HL-60/S4 treated with phorbol 12-myristate 13-acetate at 8.2 ng/mL for 4 days and 3 days (cell line): ENCODE data around the gene CCT5.

Experiments
- in situ Hi-C: fragments of 300-500 bp; cut with MboI; formaldehyde crosslinking; loops from 2 replicates; pipeline ENCODE4 v1.15.0; 2022; ENCODE audit warnings: low sequenced_read_pairs

Gene CCT5

GRCh38 chr5:10249948-10250805 lies at the start of gene CCT5:
Gene CCT5 (plus strand): TSS chr5:10250280. CDS start chr5:10250341, 61 bp downstream.
- in situ Hi-C loops = no loop called here

- in situ Hi-C loops = no loop called here
Observed at GRCh38 chr5:10201223-10201868, 48.7 kb upstream of the CCT5 start.

- in situ Hi-C loops = no loop called here
Observed at GRCh38 chr5:10202089-10202910, 47.8 kb upstream of the CCT5 start.

DNA sequence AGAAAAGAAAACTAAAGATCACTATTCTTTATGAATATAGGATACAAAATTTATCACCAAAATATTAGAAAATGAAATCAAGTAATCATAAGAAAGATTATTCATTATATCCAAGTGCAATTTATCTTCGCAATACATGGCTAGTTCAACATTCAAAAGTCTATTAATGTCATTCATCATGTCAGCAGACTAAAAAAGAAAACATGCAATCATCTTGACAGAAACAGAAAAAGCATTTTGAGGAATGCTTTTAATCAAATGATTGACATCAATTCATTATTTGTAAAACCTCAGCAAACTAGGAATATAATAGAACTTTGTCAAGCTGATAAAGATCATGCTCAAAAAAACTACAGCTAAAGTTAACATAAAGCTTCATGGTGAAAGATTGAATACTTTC lies 41.1 kb upstream of the CCT5 start:
- in situ Hi-C loops = no loop called here

DNA sequence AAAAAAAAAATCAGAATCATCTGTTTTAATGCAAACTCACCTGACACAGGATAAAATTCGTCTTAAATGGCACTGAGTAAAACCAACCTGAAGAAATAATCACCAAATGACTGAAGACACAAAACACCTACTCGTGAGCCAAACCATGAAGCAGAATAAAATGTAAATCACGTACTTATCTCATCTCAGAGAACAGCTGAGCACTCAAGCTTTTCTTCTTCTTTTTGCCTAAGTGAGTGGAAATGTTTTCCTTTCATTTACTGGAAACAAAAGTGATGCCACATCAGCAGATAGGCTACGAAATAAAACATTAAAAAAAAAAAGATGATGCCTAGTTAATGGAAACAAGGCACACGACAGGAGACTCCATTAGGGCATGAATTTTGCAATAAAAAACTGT lies 36.8 kb upstream of the CCT5 start:
- in situ Hi-C loops = no loop called here

GRCh38 chr5:10214041-10214440 lies 36.0 kb upstream of the CCT5 start:
- in situ Hi-C loops = no loop called here

DNA sequence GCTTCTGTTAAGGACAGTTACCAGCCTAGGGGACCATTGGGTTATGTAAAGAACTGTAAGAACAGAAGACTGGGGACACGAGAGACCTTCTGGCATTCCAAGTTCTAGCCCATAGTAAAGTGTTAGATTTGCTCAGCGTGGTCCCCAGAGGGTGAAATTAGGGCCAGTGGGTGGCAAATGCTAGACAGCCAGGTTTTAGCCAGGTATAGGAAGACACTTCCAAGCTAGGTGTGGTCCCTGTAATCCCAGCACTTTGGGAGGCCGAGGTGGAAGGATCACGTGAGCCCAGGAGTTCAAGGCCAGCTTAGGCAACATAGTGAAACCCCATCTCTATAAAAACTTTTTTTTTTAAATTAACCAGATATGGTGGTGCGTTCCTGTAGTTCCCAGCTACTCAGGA lies 34.7 kb upstream of the CCT5 start:
- in situ Hi-C loops = no loop called here

DNA sequence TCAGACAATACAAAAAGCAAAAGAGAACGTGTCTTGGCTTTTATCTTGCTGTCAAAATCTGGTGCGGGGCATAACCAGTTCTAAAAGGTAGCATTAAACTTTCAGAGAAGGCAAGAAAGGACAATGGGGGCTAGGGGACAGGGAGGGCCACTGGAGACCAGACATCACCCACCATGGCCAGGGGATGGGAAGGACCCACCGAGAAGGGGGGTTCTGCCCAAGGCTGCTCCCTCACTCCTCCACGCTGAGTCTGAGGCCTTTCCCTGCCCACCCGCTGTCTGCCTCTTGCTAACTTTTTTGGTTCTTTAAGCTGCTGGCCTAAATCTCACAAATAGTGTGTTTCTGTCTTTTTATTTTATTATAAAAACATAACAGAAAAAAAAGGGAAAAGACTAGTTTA lies 34.0 kb upstream of the CCT5 start:
- in situ Hi-C loops = no loop called here

DNA sequence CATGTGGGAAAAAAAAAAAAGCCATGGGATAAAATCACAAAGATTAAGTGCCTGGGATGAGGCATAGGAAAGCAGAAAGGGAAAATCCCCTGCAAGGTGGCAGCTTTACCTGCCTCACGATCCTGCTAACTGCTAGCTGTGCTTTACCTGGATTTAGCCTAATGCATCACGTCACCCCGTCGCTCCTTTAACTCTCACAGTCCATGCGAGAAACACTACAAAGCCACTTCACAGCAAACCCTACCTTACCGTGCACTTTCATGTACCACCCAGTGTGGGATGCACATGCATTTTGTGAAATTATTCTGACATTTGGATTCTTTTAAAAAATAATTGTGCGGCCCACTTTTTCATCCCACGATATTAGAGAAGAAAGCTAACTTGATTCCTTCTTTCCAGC lies 31.4 kb upstream of the CCT5 start:
- in situ Hi-C loops = no loop called here

DNA sequence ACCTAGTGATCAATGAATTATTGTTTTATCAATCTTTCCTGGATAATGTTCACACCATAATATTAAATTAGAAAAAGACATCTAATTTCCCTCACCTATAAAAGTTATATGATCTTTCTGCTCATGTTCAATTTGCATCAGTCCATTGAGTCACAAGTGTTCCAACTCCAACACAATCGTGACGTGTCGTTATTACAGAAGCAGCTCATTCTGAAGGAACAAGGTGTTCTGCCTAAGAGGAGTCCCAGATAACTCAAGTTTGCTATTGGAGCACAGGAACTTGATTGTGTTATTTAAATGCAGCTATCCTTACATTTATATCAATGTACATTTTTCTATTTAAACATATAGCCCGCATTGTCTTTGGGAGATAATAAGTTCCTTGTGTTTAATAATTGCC lies 31.0 kb upstream of the CCT5 start:
- in situ Hi-C loops = no loop called here

- in situ Hi-C loops = no loop called here
Observed at GRCh38 chr5:10220248-10220647, 29.8 kb upstream of the CCT5 start.

GRCh38 chr5:10222326-10222725 lies 27.8 kb upstream of the CCT5 start:
- in situ Hi-C loops = no loop called here

GRCh38 chr5:10227379-10227778 lies 22.7 kb upstream of the CCT5 start:
- in situ Hi-C loops = no loop called here

- in situ Hi-C loops = no loop called here
Observed at GRCh38 chr5:10228288-10228687, 21.8 kb upstream of the CCT5 start.

DNA sequence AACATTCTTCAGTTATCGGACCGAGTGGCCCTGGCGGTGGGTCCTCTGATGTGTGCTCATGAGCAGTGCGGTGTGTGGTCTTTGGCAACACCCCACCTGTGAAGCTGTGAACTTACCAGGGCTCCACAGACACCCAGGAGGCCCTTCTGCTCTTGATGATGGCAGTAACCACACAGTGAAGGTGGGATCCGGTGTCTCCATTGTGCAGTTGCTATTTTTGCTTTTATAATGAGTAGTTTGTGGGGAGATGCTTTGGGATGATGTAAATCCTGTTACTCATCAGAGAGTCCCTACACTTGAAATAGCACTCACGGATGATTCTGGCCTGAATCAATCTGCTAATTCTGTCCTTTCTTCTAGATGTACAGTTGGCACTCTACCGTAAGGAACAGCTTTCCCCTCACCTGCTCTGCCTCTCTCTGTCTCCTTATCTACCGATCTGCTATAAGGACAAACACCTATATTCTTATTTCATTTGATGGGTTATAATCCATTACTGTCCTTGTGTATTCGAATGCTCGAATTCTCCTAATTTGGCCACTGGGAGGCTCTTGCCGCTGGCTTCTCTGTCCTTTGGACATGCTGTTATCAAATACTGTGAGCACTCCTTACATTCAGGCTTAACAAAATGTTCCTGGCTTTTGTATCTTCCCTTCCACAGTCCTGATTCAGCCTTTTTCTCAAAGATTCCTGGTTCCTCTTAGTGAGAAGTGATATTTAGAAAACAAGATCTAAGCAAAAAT lies 20.6 kb upstream of the CCT5 start:
- in situ Hi-C loops = no loop called here

DNA sequence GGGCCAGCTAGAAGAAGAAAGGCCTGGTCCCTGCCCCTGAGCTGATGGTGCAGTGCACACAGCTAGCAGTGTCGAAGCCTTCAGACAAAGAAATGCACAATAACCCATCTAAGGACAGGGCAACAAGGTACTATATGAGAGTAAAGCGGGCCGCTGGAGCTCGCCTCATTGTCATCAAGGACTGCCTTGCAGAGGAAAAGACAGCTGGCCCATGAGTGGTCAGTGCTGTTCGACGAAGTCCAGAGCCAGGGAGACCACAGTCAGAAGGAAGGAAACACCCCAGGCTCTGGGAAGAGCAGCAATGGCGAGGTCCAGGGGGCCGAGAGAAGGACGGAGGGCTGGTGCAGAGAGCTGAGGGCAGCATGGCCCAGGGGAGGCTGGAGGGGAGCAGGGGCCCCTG lies 17.7 kb upstream of the CCT5 start:
- in situ Hi-C loops = no loop called here

DNA sequence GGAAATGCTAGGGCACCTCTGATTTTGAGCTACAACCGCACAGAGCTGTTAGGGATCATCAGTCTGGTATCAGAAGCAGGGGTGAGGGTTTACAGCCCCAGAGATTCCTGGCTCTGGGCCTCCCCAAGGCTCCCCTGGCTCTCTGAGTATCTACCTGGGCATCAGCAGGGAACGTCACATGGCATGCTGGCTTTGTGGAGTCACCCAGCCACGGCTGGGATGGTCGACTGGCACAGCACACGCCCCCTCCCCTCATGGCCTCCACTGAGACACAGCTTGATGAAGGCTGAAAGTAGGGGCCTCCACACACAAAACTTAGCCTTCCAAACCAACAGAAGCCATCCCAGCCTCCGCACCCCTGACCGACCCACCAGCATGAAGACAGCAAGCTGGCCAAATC lies 17.1 kb upstream of the CCT5 start:
- in situ Hi-C loops = no loop called here

DNA sequence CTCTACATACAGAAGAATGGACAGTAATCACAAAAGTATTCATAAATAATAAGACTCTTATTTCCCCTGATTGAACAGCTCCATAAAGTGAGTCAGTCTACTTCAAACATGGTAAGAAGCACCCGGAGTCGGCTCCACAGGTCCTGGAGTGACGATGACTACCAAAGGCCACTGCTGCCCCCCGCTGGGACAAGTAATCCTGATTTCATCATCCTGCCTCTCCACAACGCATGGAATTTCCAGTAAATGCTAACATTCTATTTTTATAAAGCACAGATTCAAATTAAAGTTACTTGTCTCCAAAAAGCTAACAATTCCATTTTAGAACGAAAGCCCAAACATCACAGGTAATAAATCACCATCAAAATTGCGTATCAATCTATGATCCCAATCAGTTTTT lies 16.6 kb upstream of the CCT5 start:
- in situ Hi-C loops = no loop called here

DNA sequence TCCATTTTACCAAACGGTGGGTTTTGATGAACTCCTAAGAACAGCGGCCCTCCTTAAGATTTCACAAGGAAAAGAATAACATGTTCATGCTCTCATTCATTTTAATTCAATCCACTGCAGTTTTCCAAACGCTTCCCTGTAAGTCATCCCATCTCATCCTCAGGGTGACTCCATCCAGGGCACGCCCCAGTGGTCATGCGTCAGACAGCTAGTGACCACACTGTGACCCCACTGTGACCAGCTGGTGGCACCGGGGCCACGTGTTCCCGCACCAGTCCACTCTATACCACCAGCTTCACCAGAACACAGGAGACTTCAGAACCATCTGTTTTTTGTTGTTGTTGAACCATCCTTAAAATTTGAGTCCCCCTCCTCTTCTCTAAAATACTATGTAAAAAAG lies 14.7 kb upstream of the CCT5 start:
- in situ Hi-C loops = no loop called here

DNA sequence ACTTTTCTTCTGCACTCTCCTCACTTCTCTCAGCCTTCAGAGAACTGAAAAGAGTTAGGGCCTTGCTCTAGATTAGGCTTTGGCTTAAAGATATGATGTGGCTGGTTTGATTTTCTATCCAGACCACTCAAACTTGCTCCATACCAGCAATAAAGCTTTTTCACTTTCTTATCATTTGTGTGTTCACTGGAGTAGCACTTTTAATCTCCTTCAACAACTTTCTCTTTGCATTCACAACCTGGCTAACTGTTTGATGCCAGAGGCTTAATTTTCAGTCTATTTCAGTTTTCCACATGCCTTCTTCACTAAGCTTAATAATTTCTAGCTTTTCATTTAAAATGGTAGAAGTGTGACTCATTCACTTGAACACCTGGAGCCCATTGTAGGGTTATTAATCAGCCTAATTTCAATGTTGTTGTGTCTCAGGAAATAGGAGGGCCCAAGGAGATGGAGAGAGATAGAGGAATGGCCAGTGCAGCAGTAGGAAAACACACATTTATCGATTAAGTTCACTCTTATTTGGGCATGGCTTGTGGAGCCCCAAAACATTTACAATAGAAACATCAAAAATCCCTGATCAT lies 6.3 kb upstream of the CCT5 start:
- in situ Hi-C loops = no loop called here
